Fibroblast of skin of left quadriceps (primary cell): ENCODE results near the gene MAD1L1.

Source experiments
- DNase-seq, 2 experiments: peaks; one replicate each; pipeline ENCODE4 v3.0.0-alpha.2; 2013; ENCODE audit warnings: low read depth in 2 of 2

The MAD1L1 gene

GRCh38 chr7:2118056-2118455 lies 114.7 kb downstream of the MAD1L1 start:
- no peak for DNase-seq

GRCh38 chr7:2117646-2118045 lies 115.1 kb downstream of the MAD1L1 start:
- no peak for DNase-seq

GRCh38 chr7:2116989-2117591 lies 115.7 kb downstream of the MAD1L1 start:
- no peak for DNase-seq

- DNase-seq = no peak
These were observed 116.3 kb downstream of the MAD1L1 start for GRCh38 chr7:2116448-2116810.

GRCh38 chr7:2115760-2116447 lies 116.8 kb downstream of the MAD1L1 start:
- DNase-seq = no peak

- DNase-seq = no peak
These were observed 117.6 kb downstream of the MAD1L1 start for GRCh38 chr7:2114926-2115759.

GRCh38 chr7:2114052-2114451 lies 118.7 kb downstream of the MAD1L1 start:
- no peak for DNase-seq

- no peak for DNase-seq
These were observed 120.2 kb downstream of the MAD1L1 start for GRCh38 chr7:2112261-2113198.

- no peak for DNase-seq
These were observed 121.2 kb downstream of the MAD1L1 start for GRCh38 chr7:2111568-2111967.

GRCh38 chr7:2110610-2111396 lies 121.9 kb downstream of the MAD1L1 start:
- DNase-seq = no peak

GRCh38 chr7:2109936-2110609 lies 122.7 kb downstream of the MAD1L1 start:
- peak; percentile 78 for DNase-seq

- no peak for DNase-seq
These were observed 123.4 kb downstream of the MAD1L1 start for GRCh38 chr7:2109251-2109872.

GRCh38 chr7:2108501-2109250 lies 124.1 kb downstream of the MAD1L1 start:
- no peak for DNase-seq

GRCh38 chr7:2108071-2108455 lies 124.7 kb downstream of the MAD1L1 start:
- DNase-seq = no peak

GRCh38 chr7:2107386-2108070 lies 125.2 kb downstream of the MAD1L1 start:
- no peak for DNase-seq

GRCh38 chr7:2106924-2107323 lies 125.8 kb downstream of the MAD1L1 start:
- no peak for DNase-seq

- DNase-seq = no peak
These were observed 126.3 kb downstream of the MAD1L1 start for GRCh38 chr7:2106440-2106839.

- no peak for DNase-seq
These were observed 126.8 kb downstream of the MAD1L1 start for GRCh38 chr7:2105917-2106316.

GRCh38 chr7:2105280-2105679 lies 127.5 kb downstream of the MAD1L1 start:
- no peak for DNase-seq
